H9 (cell line): ENCODE results near the gene DAB1. TPM values are rescaled to one million over a fixed set of nuclear protein-coding genes. Genes with fewer than 3 reads are reported as not detected.

Source experiments
- DNase-seq: peaks from one replicate; pipeline ENCODE4 v3.0.0-alpha.2; 2017
- H2AFZ ChIP-seq: one replicate; pipeline ENCODE4 v1.6.1; 2013; ENCODE audit warnings: mild to moderate bottlenecking, low read length, control low read depth, moderate library complexity
- H2AK5ac ChIP-seq: 2 replicates; pipeline ENCODE4 v1.6.1; 2013; ENCODE audit warnings: low read length, control low read depth, mixed read lengths; ENCODE audit not compliant: insufficient read length
- H2BK120ac ChIP-seq: one replicate; pipeline ENCODE4 v1.6.1; 2013; ENCODE audit warnings: low read depth, mild to moderate bottlenecking, low read length, control low read depth, inconsistent platforms; ENCODE audit not compliant: poor library complexity, severe bottlenecking
- H2BK12ac ChIP-seq: 2 replicates; pipeline ENCODE4 v1.6.1; 2013; ENCODE audit warnings: low read length, control low read depth, mixed read lengths, low read depth; ENCODE audit not compliant: insufficient read length
- H2BK15ac ChIP-seq: 2 replicates; pipeline ENCODE4 v1.6.1; 2013; ENCODE audit warnings: low read depth, low read length, control low read depth
- H2BK20ac ChIP-seq: one replicate; pipeline ENCODE4 v1.6.1; 2013; ENCODE audit warnings: low read depth, mild to moderate bottlenecking, low read length, control low read depth, inconsistent platforms; ENCODE audit not compliant: poor library complexity, severe bottlenecking
- H2BK5ac ChIP-seq: 2 replicates; pipeline ENCODE4 v1.6.1; 2013; ENCODE audit warnings: low read length, control low read depth, mixed read lengths; ENCODE audit not compliant: insufficient read length
- H3K14ac ChIP-seq: 2 replicates; pipeline ENCODE4 v1.6.1; 2013; ENCODE audit warnings: low read length, control low read depth; ENCODE audit not compliant: insufficient read depth
- H3K18ac ChIP-seq: 2 replicates; pipeline ENCODE4 v1.6.1; 2013; ENCODE audit warnings: low read depth, mild to moderate bottlenecking, mixed read lengths, low read length, control low read depth; ENCODE audit not compliant: insufficient read length
- H3K23ac ChIP-seq: 2 replicates; pipeline ENCODE4 v1.6.1; 2013; ENCODE audit warnings: low read length, control low read depth, mixed read lengths, low read depth; ENCODE audit not compliant: insufficient read length
- H3K23me2 ChIP-seq: 2 replicates; pipeline ENCODE4 v1.6.1; 2013; ENCODE audit warnings: low read depth, mild to moderate bottlenecking, mixed read lengths, low read length, control low read depth; ENCODE audit not compliant: insufficient read length, poor library complexity, severe bottlenecking
- H3K27ac ChIP-seq: 2 replicates; pipeline ENCODE4 v1.5.1; 2013; ENCODE audit warnings: low read length, control low read depth, mixed read lengths, low read depth; ENCODE audit not compliant: insufficient read length
- H3K27me3 ChIP-seq: 2 replicates; pipeline ENCODE4 v1.6.1; 2013; ENCODE audit warnings: low read length, control low read depth, inconsistent platforms; ENCODE audit not compliant: insufficient read depth
- H3K4ac ChIP-seq: 2 replicates; pipeline ENCODE4 v1.6.1; 2013; ENCODE audit warnings: low read depth, mild to moderate bottlenecking, control low read depth, inconsistent platforms, low read length, moderate library complexity
- H3K4me1 ChIP-seq: 2 replicates; pipeline ENCODE4 v1.6.1; 2013; ENCODE audit warnings: low read length, control low read depth, inconsistent platforms; ENCODE audit not compliant: insufficient read depth
- H3K4me2 ChIP-seq: 2 replicates; pipeline ENCODE4 v1.6.1; 2013; ENCODE audit warnings: low read length, control low read depth, mixed read lengths; ENCODE audit not compliant: insufficient read length, insufficient read depth
- H3K56ac ChIP-seq: 2 replicates; pipeline ENCODE4 v1.6.1; 2013; ENCODE audit warnings: low read depth, mild to moderate bottlenecking, mixed read lengths, low read length, control low read depth; ENCODE audit not compliant: insufficient read length
- H3K79me1 ChIP-seq: 2 replicates; pipeline ENCODE4 v1.6.1; 2013; ENCODE audit warnings: low read depth, mild to moderate bottlenecking, moderate library complexity, low read length, control low read depth, inconsistent platforms; ENCODE audit not compliant: insufficient read depth, poor library complexity, severe bottlenecking
- H3K79me2 ChIP-seq: 2 replicates; pipeline ENCODE4 v1.6.1; 2013; ENCODE audit warnings: low read length, control low read depth, inconsistent platforms; ENCODE audit not compliant: insufficient read depth
- H3K9ac ChIP-seq: 2 replicates; pipeline ENCODE4 v1.6.1; 2013; ENCODE audit warnings: low read length, control low read depth, mixed read lengths; ENCODE audit not compliant: insufficient read length; ENCODE audit errors: extremely low read depth
- H3K9me3 ChIP-seq: one replicate; pipeline ENCODE4 v1.6.1; 2013; ENCODE audit warnings: low read depth, low read length, inconsistent platforms; ENCODE audit not compliant: control insufficient read depth
- H3T11ph ChIP-seq: one replicate; pipeline ENCODE4 v1.6.1; 2013; ENCODE audit warnings: mild to moderate bottlenecking, low read length, control low read depth, inconsistent platforms
- H4K20me1 ChIP-seq: one replicate; pipeline ENCODE4 v1.6.1; 2013; ENCODE audit not compliant: control insufficient read depth, insufficient read length, insufficient read depth
- H4K5ac ChIP-seq: 2 replicates; pipeline ENCODE4 v1.6.1; 2013; ENCODE audit warnings: low read depth, mild to moderate bottlenecking, mixed read lengths, low read length, control low read depth; ENCODE audit not compliant: insufficient read length
- H4K8ac ChIP-seq: replicated peaks from 2 replicates; pipeline ENCODE4 v1.6.1; 2013; ENCODE audit warnings: low read length, control low read depth, mixed read lengths, low read depth; ENCODE audit not compliant: insufficient read length
- H4K91ac ChIP-seq: 2 replicates; pipeline ENCODE4 v1.6.1; 2013; ENCODE audit warnings: low read depth, mild to moderate bottlenecking, moderate library complexity, mixed read lengths, low read length, control low read depth; ENCODE audit not compliant: insufficient read length
- H3K27ac Mint-ChIP-seq, 3 experiments: 2 replicates in 2 of 3; 3 replicates in 1 of 3; pipeline ENCODE4 v1.8.0; 2020 to 2021; ENCODE audit warnings: mixed read lengths in 3 of 3, mild to moderate bottlenecking in 1 of 3, moderate library complexity in 1 of 3
- H3K27me3 Mint-ChIP-seq: 2 replicates; pipeline ENCODE4 v1.8.0; 2021; ENCODE audit warnings: low read depth, mild to moderate bottlenecking, moderate library complexity, mixed read lengths
- H3K36me3 Mint-ChIP-seq, 3 experiments: 2 replicates in 2 of 3; 3 replicates in 1 of 3; pipeline ENCODE4 v1.8.0; 2020 to 2021; ENCODE audit warnings: low read depth in 3 of 3, mixed read lengths in 3 of 3; ENCODE audit not compliant: insufficient read depth in 1 of 3
- H3K4me1 Mint-ChIP-seq, 2 experiments: 2 replicates each; pipeline ENCODE4 v1.8.0; 2020; ENCODE audit warnings: mixed read lengths in 2 of 2
- H3K4me3 Mint-ChIP-seq, 2 experiments: 2 replicates in 1 of 2; 3 replicates in 1 of 2; pipeline ENCODE4 v1.8.0; 2020 to 2021; ENCODE audit warnings: mild to moderate bottlenecking in 2 of 2, mixed read lengths in 2 of 2, moderate library complexity in 1 of 2
- H3K9me3 Mint-ChIP-seq, 2 experiments: 2 replicates in 1 of 2; 3 replicates in 1 of 2; pipeline ENCODE4 v1.8.0; 2020; ENCODE audit warnings: mild to moderate bottlenecking in 2 of 2, mixed read lengths in 2 of 2, moderate library complexity in 1 of 2
- CTCF ChIP-seq: fragments of 200-600 bp; sonication (generic); conservative IDR thresholded peaks from 3 replicates; pipeline ENCODE4 v1.8.0; 2021; ENCODE audit warnings: antibody characterized with exemption, mild to moderate bottlenecking
- WGBS: extraction: QIAGEN DNeasy Blood & Tissue Kit; methylation state at CpG from one replicate; pipeline ENCODE4 v1.1.7; 2013; ENCODE audit warnings: missing lambda C conversion rate, low lambda C conversion rate, mixed read lengths; ENCODE audit not compliant: insufficient read length; ENCODE audit errors: extremely low coverage; 5-methylcytosine and 5-hydroxymethylcytosine counted together
- total RNA-seq: library from RNA; stranded (reverse); gene quantifications from 2 replicates; pipeline ENCODE4 v1.2.1, GENCODE V29; 2021

The DAB1 gene
- total RNA-seq, 1 experiment from 2014 or later, result 9.3 TPM

DNA sequence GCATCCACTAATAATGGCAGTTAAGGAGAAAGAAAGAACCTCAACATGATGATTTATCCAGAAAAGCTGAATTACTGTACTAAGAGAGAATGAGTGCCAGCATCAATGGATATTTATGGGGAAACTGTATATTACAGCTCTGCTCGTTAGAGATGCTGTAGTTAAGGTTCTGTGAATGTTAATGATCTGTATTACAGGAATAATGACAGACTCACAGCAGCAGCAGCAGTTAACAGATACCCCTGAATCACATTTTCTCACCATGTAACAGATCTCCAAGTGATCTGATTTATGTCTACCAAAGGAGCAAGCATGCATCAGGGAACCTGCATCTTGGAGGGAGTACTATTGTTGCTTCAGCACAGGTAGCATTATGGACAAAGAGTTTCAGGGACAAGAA, 377.4 kb downstream of the DAB1 start:
- Histone ChIP-seq H3K4me2 (no peak overlapping the region), H3K14ac (no peak overlapping the region), H3K4me1 (no peaks in the 10 kb centered on the region; the same call in 1 of the 2 replicates), H4K20me1 (no peaks in the 10 kb centered on the region), H4K5ac (no peak overlapping the region), H2AFZ (no peak overlapping the region), H2BK15ac (no peak overlapping the region), H3K18ac (no peak overlapping the region), H2AK5ac (no peak overlapping the region), H3K79me2 (no peaks in the 10 kb centered on the region), H3K56ac (no peak overlapping the region), H3K9ac (no peak overlapping the region), H3K79me1 (no peaks in the 10 kb centered on the region), H3K23me2 (no peaks in the 10 kb centered on the region), H2BK5ac (no peak overlapping the region), H3T11ph (no peak overlapping the region), H3K27ac (no peak overlapping the region), H3K23ac (no peak overlapping the region), H3K27me3 (no peaks in the 10 kb centered on the region), H4K91ac (no peak overlapping the region), H3K4ac (no peak overlapping the region), H3K9me3 (no peaks in the 10 kb centered on the region), H2BK20ac (no peak overlapping the region), H4K8ac (no peak overlapping the region), H2BK12ac (no peak overlapping the region), H2BK120ac (no peak overlapping the region)
- DNase-seq, result no peak
- peaks cover 22 to 27% of the 10 kb centered on the region in 2 experiments for H3K4me1 Mint-ChIP-seq
- H3K27ac Mint-ChIP-seq, result no peak overlapping the region
- WGBS, result no CpG with 5 or more reads among the region's 1 CpG
- H3K36me3 Mint-ChIP-seq, result no peaks in the 10 kb centered on the region; a peak in 1 of 7 replicates
- no peak for TF ChIP-seq CTCF
- H3K27me3 Mint-ChIP-seq, result peaks cover 5% of the 10 kb centered on the region
- no peaks in the 10 kb centered on the region for H3K9me3 Mint-ChIP-seq
- no peak overlapping the region for H3K4me3 Mint-ChIP-seq
